WTC11 (cell line): ENCODE results near the gene SVIL. TPM values are rescaled to one million over a fixed set of nuclear protein-coding genes. Genes with fewer than 3 reads are reported as not detected.

Experiments
- ATAC-seq: fragments of 200-7000 bp; cut with Tn5 transposase; 2 replicates; pipeline ENCODE4 v1.10.0; 2021; ENCODE audit warnings: mild to moderate bottlenecking, moderate library complexity
- CTCF ChIA-PET: fragments of 300-600 bp; sonication (Branson Sonifier 250); formaldehyde crosslinking; loops from one replicate; lab custom pipeline; 2021; ENCODE audit warnings: antibody characterized with exemption; lab: Charles Lee
- POLR2A ChIA-PET: fragments of 350-600 bp; sonication (Branson Sonifier 250); formaldehyde crosslinking; loops from one replicate; lab custom pipeline; 2021; ENCODE audit warnings: antibody characterized with exemption; lab: Charles Lee
- DNase-seq: peaks from one replicate; pipeline ENCODE4 v3.0.0; 2021; ENCODE audit warnings: low spot score
- H3K27ac Mint-ChIP-seq: 2 replicates; pipeline ENCODE4 v1.8.0; 2021; ENCODE audit warnings: mixed read lengths
- H3K27me3 Mint-ChIP-seq: 2 replicates; pipeline ENCODE4 v1.8.0; 2021; ENCODE audit warnings: low read depth, mild to moderate bottlenecking, moderate library complexity, mixed read lengths
- H3K36me3 Mint-ChIP-seq: 2 replicates; pipeline ENCODE4 v1.8.0; 2021; ENCODE audit warnings: mixed read lengths
- H3K4me1 Mint-ChIP-seq: 2 replicates; pipeline ENCODE4 v1.8.0; 2022; ENCODE audit warnings: mixed read lengths
- H3K4me3 Mint-ChIP-seq: 2 replicates; pipeline ENCODE4 v1.8.0; 2021; ENCODE audit warnings: mild to moderate bottlenecking, moderate library complexity, mixed read lengths
- H3K9me3 Mint-ChIP-seq: 2 replicates; pipeline ENCODE4 v1.8.0; 2021; ENCODE audit warnings: mixed read lengths
- CREB1 ChIP-seq: sonication (generic); formaldehyde crosslinking; IDR thresholded peaks from 2 replicates; pipeline ENCODE4 v1.8.0; 2023; ENCODE audit warnings: mild to moderate bottlenecking, missing genetic modification reagents
- GTF2I ChIP-seq: fragments of 250-450 bp; sonication (Bioruptor Pico); conservative IDR thresholded peaks from 2 replicates; pipeline ENCODE4 v1.4.0; 2021; ENCODE audit warnings: mild to moderate bottlenecking
- IRF2 ChIP-seq: sonication (generic); formaldehyde crosslinking; IDR thresholded peaks from 2 replicates; pipeline ENCODE4 v1.8.0; 2022; ENCODE audit warnings: low read depth, missing genetic modification reagents, borderline replicate concordance
- MYBL2 ChIP-seq: sonication (generic); formaldehyde crosslinking; IDR thresholded peaks from 2 replicates; pipeline ENCODE4 v1.8.1; 2023; ENCODE audit warnings: mild to moderate bottlenecking, moderate library complexity, missing genetic modification reagents
- SMAD3 ChIP-seq: sonication (generic); formaldehyde crosslinking; IDR thresholded peaks from 2 replicates; pipeline ENCODE4 v1.8.0; 2022; ENCODE audit warnings: missing genetic modification reagents, mild to moderate bottlenecking, borderline replicate concordance
- TCF7 ChIP-seq: sonication (generic); formaldehyde crosslinking; IDR thresholded peaks from 2 replicates; pipeline ENCODE4 v1.8.0; 2022; ENCODE audit warnings: mild to moderate bottlenecking, low read depth, missing genetic modification reagents, moderate library complexity
- TEAD1 ChIP-seq: sonication (generic); formaldehyde crosslinking; IDR thresholded peaks from 2 replicates; pipeline ENCODE4 v1.8.0; 2022; ENCODE audit warnings: mild to moderate bottlenecking, missing genetic modification reagents
- total RNA-seq: library from RNA; stranded (reverse); gene quantifications from 3 replicates; pipeline ENCODE4 v1.2.3, GENCODE V29; 2021
- TF ChIP-seq, protein P1 (sequence below): sonication (generic); formaldehyde crosslinking; IDR thresholded peaks from 2 replicates; pipeline ENCODE4 v1.8.1; 2023; ENCODE audit warnings: mild to moderate bottlenecking, missing genetic modification reagents, borderline replicate concordance
- TF ChIP-seq, protein P2 (sequence below): sonication (generic); formaldehyde crosslinking; IDR thresholded peaks from 2 replicates; pipeline ENCODE4 v1.8.0; 2022; ENCODE audit warnings: mild to moderate bottlenecking, missing genetic modification reagents
- TF ChIP-seq, protein P3 (sequence below): fragments of 200-600 bp; IDR thresholded peaks from 2 replicates; pipeline ENCODE4 v1.8.0; 2022; ENCODE audit warnings: antibody characterized with exemption
- TF ChIP-seq, protein P4 (sequence below): sonication (generic); formaldehyde crosslinking; IDR thresholded peaks from 2 replicates; pipeline ENCODE4 v1.8.1; 2022; ENCODE audit warnings: low read depth, mild to moderate bottlenecking, moderate library complexity, missing genetic modification reagents, borderline replicate concordance
- TF ChIP-seq, protein P5 (sequence below): sonication (generic); formaldehyde crosslinking; IDR thresholded peaks from 2 replicates; pipeline ENCODE4 v1.8.1; 2022; ENCODE audit warnings: missing genetic modification reagents, borderline replicate concordance
- TF ChIP-seq, protein P6 (sequence below): sonication (generic); formaldehyde crosslinking; IDR thresholded peaks from 2 replicates; pipeline ENCODE4 v1.8.0; 2022; ENCODE audit warnings: mild to moderate bottlenecking, missing genetic modification reagents
- TF ChIP-seq, protein P7 (sequence below): sonication (generic); formaldehyde crosslinking; IDR thresholded peaks from 2 replicates; pipeline ENCODE4 v1.8.0; 2023; ENCODE audit warnings: missing genetic modification reagents, mild to moderate bottlenecking, borderline replicate concordance

The SVIL gene
- total RNA-seq, 1 experiment from 2014 or later = 27.1 TPM

DNA sequence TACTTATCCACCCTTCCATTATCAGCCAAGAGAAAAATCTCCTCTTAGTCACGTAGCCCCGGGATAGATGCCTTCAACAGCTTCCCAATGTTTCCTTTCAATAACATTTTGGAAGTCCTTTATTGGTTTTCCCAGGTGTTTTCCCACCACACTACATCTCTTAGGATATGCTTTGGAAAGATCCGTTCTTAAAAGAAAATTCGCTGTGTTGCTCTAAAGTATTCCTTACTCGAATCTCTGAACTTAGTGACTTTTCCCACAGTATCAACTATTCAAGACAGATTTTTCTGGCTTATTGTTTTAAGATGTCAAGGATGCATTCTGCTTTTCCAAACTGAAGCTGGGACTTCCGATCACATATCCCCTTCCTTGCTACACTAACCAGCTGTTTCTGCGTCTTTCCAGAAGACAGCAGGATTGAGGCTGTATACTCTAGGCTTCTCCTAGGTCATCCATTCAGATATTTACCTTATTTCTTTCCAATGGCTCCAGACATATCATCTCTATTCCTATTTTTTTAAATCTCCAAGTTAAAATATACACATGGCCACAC lies 36.5 kb upstream of the SVIL start:
- peaks cover 35% of the 10 kb centered on the region for H3K36me3 Mint-ChIP-seq
- no peaks in the 10 kb centered on the region for H3K27me3 Mint-ChIP-seq
- DNase-seq = no peak
- TF ChIP-seq CREB1 (CRISPR knock-in tag) (no peak), IRF2 (CRISPR knock-in tag) (no peak), GTF2I (CRISPR knock-in tag) (no peak), TEAD1 (CRISPR knock-in tag) (no peak), TCF7 (CRISPR knock-in tag) (no peak), SMAD3 (CRISPR knock-in tag) (no peak), MYBL2 (no peak)
- TF ChIP-seq, protein P1, sequence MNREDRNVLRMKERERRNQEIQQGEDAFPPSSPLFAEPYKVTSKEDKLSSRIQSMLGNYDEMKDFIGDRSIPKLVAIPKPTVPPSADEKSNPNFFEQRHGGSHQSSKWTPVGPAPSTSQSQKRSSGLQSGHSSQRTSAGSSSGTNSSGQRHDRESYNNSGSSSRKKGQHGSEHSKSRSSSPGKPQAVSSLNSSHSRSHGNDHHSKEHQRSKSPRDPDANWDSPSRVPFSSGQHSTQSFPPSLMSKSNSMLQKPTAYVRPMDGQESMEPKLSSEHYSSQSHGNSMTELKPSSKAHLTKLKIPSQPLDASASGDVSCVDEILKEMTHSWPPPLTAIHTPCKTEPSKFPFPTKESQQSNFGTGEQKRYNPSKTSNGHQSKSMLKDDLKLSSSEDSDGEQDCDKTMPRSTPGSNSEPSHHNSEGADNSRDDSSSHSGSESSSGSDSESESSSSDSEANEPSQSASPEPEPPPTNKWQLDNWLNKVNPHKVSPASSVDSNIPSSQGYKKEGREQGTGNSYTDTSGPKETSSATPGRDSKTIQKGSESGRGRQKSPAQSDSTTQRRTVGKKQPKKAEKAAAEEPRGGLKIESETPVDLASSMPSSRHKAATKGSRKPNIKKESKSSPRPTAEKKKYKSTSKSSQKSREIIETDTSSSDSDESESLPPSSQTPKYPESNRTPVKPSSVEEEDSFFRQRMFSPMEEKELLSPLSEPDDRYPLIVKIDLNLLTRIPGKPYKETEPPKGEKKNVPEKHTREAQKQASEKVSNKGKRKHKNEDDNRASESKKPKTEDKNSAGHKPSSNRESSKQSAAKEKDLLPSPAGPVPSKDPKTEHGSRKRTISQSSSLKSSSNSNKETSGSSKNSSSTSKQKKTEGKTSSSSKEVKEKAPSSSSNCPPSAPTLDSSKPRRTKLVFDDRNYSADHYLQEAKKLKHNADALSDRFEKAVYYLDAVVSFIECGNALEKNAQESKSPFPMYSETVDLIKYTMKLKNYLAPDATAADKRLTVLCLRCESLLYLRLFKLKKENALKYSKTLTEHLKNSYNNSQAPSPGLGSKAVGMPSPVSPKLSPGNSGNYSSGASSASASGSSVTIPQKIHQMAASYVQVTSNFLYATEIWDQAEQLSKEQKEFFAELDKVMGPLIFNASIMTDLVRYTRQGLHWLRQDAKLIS (CRISPR knock-in tag) = no peak
- TF ChIP-seq, protein P2, sequence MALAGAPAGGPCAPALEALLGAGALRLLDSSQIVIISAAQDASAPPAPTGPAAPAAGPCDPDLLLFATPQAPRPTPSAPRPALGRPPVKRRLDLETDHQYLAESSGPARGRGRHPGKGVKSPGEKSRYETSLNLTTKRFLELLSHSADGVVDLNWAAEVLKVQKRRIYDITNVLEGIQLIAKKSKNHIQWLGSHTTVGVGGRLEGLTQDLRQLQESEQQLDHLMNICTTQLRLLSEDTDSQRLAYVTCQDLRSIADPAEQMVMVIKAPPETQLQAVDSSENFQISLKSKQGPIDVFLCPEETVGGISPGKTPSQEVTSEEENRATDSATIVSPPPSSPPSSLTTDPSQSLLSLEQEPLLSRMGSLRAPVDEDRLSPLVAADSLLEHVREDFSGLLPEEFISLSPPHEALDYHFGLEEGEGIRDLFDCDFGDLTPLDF (CRISPR knock-in tag) = no peak
- TF ChIP-seq, protein P3, sequence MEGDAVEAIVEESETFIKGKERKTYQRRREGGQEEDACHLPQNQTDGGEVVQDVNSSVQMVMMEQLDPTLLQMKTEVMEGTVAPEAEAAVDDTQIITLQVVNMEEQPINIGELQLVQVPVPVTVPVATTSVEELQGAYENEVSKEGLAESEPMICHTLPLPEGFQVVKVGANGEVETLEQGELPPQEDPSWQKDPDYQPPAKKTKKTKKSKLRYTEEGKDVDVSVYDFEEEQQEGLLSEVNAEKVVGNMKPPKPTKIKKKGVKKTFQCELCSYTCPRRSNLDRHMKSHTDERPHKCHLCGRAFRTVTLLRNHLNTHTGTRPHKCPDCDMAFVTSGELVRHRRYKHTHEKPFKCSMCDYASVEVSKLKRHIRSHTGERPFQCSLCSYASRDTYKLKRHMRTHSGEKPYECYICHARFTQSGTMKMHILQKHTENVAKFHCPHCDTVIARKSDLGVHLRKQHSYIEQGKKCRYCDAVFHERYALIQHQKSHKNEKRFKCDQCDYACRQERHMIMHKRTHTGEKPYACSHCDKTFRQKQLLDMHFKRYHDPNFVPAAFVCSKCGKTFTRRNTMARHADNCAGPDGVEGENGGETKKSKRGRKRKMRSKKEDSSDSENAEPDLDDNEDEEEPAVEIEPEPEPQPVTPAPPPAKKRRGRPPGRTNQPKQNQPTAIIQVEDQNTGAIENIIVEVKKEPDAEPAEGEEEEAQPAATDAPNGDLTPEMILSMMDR = no peak
- TF ChIP-seq, protein P4, sequence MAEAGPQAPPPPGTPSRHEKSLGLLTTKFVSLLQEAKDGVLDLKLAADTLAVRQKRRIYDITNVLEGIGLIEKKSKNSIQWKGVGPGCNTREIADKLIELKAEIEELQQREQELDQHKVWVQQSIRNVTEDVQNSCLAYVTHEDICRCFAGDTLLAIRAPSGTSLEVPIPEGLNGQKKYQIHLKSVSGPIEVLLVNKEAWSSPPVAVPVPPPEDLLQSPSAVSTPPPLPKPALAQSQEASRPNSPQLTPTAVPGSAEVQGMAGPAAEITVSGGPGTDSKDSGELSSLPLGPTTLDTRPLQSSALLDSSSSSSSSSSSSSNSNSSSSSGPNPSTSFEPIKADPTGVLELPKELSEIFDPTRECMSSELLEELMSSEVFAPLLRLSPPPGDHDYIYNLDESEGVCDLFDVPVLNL (CRISPR knock-in tag) = no peak
- TF ChIP-seq, protein P5, sequence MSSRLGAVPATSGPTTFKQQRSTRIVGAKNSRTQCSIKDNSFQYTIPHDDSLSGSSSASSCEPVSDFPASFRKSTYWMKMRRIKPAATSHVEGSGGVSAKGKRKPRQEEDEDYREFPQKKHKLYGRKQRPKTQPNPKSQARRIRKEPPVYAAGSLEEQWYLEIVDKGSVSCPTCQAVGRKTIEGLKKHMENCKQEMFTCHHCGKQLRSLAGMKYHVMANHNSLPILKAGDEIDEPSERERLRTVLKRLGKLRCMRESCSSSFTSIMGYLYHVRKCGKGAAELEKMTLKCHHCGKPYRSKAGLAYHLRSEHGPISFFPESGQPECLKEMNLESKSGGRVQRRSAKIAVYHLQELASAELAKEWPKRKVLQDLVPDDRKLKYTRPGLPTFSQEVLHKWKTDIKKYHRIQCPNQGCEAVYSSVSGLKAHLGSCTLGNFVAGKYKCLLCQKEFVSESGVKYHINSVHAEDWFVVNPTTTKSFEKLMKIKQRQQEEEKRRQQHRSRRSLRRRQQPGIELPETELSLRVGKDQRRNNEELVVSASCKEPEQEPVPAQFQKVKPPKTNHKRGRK (CRISPR knock-in tag) = no peak
- TF ChIP-seq, protein P6, sequence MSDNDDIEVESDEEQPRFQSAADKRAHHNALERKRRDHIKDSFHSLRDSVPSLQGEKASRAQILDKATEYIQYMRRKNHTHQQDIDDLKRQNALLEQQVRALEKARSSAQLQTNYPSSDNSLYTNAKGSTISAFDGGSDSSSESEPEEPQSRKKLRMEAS (CRISPR knock-in tag) = no peak
- TF ChIP-seq, protein P7, sequence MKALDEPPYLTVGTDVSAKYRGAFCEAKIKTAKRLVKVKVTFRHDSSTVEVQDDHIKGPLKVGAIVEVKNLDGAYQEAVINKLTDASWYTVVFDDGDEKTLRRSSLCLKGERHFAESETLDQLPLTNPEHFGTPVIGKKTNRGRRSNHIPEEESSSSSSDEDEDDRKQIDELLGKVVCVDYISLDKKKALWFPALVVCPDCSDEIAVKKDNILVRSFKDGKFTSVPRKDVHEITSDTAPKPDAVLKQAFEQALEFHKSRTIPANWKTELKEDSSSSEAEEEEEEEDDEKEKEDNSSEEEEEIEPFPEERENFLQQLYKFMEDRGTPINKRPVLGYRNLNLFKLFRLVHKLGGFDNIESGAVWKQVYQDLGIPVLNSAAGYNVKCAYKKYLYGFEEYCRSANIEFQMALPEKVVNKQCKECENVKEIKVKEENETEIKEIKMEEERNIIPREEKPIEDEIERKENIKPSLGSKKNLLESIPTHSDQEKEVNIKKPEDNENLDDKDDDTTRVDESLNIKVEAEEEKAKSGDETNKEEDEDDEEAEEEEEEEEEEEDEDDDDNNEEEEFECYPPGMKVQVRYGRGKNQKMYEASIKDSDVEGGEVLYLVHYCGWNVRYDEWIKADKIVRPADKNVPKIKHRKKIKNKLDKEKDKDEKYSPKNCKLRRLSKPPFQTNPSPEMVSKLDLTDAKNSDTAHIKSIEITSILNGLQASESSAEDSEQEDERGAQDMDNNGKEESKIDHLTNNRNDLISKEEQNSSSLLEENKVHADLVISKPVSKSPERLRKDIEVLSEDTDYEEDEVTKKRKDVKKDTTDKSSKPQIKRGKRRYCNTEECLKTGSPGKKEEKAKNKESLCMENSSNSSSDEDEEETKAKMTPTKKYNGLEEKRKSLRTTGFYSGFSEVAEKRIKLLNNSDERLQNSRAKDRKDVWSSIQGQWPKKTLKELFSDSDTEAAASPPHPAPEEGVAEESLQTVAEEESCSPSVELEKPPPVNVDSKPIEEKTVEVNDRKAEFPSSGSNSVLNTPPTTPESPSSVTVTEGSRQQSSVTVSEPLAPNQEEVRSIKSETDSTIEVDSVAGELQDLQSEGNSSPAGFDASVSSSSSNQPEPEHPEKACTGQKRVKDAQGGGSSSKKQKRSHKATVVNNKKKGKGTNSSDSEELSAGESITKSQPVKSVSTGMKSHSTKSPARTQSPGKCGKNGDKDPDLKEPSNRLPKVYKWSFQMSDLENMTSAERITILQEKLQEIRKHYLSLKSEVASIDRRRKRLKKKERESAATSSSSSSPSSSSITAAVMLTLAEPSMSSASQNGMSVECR (CRISPR knock-in tag) = no peak
- H3K4me3 Mint-ChIP-seq = no peak overlapping the region
- no peak for ATAC-seq
- peaks cover 29% of the 10 kb centered on the region for H3K9me3 Mint-ChIP-seq
- ChIA-PET CTCF (no interaction called here), POLR2A (no interaction called here)
- peak overlapping the region; percentile 18 for H3K27ac Mint-ChIP-seq
- peaks cover 37% of the 10 kb centered on the region for H3K4me1 Mint-ChIP-seq
